Stimulated activated CD4-positive, alpha-beta T cell treated with anti-CD3 and anti-CD28 coated beads, Interleukin-1b, Interleukin-23, amount 100 ng/mL, for 48 hours (primary cell): ENCODE measurements around the gene PHF19.

Experiments
- DNase-seq: peaks from one replicate; pipeline ENCODE4 v3.0.0-alpha.2; 2020

Gene PHF19

DNA sequence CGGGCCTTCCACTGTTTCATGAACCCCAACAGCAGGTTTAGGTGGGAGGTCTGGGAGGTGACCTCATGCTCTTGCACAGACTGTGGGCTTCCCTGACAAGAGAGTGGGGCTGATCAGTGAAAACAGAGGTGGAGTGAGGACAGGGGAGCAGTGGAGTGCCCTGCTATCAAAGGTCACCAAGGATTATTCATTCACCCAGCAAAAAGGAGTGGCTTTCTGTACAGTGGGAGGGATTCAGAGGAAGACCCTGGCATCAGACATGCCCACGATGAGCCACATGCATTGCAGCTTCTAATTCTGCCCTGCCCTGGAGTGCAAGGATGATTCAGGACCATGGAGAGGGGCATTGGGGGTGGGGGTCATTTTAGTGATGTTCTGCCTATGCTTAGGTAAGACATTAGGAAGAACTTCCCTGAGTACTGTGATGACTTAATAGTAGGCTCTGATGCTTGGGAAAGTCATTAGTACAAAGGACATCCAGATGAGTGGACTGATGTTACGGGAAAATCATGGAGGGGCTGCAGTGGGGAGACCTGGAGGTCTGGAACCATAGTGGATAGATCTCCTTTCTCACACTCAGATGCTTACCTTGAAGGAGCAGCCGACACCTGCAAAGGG lies 36.8 kb upstream of the PHF19 start:
- no peak for DNase-seq

DNA sequence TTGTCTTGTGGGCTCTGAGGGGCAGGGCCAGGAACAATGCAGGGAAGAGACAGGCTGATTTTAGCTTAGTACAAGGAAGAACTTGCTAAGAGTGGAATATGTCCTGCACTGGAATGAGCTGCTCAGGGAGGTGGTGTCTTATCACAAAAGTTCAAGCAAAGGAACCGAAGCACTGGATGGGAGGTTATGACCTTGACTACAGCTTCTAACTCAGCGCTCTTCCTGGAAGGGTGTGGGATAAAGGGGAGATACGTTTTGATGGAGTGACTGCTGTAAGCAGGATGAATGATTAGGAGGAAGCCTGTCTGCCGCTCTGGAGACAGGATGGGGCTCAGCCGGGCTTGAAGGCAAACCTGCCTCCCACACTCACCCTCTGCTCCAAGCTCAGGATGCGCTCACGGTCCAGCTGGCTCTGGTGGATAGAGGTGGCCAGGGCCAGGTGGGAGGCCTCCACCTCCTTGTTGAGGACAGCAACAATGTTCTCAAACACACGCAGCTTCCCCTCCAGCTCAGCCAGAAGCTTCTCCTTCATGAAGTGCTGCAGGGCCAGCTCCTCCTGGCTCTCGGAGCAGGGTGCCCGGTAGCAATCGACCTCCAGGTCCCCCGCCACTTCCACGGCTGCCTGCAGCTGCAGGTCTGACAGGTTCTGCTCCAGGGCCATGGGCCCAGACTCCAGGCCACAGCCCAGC lies 36.1 kb upstream of the PHF19 start:
- DNase-seq = no peak

DNA sequence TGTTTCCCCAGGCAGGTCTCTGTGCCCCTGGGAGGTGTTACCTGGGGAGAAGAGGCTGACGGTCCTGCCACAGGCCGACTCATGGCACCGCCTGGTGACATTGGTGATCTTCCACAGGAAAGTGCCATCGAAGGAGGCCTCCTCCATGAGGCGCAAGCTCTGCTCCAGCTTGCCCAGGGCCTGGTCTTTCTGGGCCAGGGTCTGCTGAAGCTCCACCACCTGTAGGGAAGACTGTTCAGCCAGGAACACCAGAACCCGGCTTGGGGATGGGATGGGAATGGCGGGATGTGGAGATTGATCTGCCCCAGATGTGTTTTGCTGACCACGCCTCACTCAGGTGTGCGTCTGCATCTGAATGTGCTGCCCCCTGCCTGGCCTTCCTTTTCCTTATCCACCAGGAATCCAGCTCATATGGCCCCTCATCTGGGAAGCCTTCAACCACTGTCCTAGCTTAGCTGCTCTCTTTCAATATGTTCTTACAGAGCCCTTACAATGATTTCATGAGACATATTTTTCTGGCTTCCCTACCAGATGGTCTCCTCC lies 34.4 kb upstream of the PHF19 start:
- DNase-seq = no peak

DNA sequence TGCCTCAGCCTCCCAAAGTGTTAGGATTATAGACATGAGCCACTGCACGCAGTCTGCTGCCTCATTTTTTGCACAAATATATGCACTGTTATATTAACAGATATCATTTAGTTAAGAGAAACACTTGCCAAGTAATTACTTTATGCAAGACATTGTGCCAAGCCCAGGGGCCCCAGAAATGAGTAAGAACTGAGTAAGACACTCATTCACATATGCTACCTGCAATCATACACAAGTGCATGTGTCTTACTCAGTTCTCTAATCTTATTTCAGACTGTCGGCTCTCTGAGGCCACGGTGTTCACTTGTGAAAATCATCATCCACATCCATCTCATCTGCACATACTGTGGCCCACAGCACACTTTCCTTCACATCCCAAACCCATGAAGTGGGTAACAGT lies 33.7 kb upstream of the PHF19 start:
- no peak for DNase-seq

DNA sequence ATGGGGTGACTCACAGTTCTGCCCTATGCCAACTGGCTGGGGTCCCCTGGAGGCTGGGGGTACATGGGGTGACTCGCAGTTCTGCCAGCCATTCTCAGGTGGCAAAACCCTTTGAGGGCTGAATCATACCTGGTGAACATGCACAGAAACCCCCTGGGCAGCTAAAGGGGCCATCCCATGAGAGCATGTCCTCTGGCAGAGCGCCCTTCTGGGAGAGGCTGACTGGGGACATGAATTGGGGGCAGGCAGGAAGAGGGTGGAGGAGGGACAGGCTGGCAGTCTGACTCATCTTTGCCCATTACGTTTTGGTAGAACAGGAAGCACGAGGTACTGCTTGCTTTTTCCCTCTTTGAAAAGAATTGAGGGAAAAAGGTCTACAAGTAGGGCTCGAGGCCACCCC lies 32.9 kb upstream of the PHF19 start:
- DNase-seq = peak; percentile 61

DNA sequence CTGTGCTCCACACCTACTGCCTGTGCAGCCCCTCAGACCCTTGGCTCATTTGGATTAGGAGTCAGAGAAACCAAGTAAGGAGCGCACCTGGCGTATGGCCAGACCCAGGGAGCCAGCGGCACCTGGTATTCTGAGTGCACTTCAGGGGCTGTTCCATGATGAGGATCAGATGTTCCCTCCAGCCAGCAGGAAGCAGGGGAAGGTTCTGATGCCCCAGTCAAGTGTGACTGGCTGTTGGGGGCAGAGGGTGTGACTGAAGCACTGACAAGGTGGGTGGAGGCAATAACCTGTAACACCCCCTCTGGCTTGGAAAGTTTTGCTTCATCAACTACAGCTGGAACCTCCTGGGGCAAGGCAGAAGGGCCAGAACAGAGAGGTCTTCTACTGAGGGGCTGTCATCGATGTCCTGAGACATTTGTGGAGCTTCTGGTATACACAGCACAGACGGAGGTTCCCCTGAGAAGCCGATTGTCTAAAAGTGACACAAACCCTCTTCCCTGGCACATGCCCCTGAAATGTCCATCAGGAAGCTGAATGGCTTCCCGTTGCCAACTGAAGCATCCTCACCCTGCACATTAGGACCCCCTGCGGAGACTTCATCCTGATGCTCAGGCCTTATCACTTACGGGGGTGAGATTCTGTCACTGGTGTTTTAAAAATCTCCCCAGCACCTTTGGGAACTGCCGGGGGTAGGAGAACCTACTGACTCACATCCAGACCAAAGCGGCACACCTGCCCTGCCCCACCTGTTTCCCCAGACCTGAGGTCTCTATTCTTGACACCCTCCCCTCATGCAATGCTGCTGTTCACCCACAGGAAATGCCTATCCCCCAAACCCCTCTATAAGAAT lies 28.6 kb upstream of the PHF19 start:
- DNase-seq = no peak

DNA sequence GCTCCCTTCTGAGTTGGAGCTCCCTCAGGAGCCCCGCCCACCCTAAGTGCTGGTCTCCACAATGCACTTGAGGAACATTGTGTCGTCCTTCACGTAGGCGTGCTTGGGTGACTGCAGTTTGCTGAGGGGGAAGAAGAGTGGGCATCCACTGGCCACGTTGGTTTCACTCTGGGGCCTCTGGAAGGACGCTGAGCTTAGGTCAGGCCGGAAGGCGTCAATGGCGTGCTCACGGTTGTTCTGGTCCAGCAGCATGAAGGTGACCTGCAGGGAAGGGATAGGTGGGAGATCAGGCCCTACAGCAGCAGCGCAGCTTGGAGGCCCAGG lies 28.0 kb upstream of the PHF19 start:
- DNase-seq = no peak

DNA sequence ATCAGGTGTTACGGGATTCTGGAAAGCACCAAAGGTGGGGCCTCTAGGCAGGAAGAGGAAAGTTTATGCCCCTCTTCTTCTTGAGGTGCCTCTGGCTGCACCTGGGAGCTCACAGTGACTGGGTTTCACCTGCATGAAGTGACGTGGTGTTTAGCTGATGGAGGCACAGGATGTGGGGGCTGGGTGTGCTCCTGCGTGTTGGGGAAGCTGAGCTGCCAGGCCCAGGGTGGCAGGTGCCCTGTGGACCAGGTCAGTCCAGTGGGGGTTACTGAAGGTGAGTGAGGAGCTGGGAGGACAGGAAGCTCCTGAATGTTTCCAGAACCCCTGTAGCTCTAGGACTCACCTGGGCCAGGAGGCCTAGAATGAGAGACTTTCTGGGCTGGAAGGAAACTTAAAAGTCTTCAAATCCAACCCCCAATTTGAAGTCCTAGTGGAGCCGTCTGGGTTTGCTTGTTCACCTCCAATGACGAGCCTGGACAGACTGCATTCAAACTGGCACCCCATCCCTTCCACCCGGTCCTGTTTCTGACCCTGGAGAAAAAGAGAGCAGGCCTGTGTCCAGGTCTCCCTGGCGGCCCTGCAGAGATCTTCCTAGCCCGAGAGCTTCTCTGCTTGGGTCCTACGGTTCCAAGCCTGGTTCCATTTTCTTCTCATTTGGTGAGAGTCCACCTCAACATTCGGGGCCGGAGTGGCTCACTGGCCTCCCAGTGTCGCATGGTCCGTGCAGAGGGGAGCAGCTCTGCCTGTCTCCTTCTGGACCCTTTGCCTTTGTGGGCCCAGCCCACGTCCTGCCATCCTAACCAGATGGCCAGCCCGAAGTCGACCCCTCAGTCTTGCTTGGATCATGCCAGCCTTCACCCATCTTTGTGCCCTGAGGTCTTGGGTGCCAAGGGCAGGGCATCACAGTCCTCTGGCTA lies 27.3 kb upstream of the PHF19 start:
- DNase-seq = no peak

DNA sequence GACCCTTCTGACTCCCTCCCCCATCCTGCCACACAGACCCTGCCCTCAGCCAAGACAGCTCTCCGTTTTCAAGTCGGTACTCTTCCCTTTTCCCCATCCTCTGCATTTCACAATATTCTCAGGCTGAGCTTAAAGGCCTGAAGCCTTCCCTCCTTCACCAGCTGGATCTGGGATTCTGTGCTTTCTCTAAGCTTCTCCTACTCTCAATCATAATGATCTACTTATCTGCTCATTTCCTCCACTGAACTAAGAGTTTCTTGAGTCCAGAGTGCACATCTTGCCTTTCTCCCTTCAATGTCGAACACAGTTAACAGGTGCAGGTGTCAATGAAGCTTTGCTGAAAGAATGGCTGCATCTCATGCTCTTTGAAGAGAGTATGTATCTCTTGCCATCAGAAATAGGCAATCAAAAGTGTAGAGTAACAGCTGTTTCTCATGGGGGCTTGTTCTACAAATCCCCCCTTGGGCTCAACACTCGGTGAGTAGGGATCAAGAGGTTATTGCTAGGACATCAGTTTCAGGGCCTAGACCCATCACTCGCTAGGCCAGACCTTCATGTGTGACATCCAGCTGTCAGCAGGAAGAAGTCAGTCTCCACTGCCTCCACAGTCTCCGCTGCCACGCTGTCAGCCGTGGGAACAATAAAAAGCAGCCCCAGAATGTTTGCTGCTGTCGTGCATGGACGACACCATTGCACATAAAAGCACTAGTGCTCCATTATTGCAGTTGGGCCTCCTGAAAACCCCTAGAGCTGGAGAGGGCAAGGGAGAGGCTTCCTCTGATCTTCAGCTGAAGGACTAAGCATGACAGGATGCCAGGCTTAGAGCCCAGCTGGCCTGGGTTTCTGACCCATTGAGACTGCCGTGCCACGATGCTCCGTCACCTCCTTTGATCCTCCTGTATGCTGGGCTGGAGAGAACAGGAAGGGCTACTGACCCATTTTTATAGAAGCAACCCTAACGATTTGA lies 25.9 kb upstream of the PHF19 start:
- DNase-seq = no peak

DNA sequence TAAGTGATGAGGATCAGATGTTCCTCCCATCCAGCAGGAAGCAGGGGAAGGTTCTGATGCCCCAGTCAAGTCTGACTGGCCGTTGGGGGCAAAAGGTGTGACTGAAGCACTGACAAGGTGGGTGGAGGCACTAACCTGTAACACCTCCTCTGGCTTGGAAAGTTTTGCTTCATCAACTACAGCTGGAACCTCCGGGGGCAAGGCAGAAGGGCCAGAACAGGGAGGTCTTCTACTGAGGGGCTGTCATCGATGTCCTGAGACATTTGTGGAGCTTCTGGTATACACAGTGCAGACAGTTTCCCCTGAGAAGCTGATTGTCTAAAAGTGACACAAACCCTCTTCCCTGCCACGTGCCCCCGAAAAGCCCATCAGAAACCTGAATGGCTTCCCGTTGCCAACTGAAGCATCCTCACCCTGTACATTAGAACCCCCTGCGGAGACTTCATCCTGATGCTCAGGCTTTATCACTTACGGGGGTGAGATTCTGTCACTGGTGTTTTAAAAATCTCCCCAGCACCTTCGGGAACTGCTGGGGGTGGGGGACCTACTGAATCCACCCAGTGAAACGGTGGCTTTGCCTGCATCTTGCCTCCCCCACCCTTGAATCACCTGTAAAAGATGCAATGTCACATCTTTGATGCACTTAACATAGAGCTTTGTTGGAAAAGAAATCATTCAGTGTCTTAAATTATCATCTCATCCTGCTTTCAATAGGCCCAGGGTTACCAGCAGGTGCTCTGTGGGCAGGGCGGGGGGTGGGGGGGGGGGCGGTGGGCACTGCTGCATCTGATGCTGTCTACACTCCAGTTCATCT lies 25.0 kb upstream of the PHF19 start:
- no peak for DNase-seq

DNA sequence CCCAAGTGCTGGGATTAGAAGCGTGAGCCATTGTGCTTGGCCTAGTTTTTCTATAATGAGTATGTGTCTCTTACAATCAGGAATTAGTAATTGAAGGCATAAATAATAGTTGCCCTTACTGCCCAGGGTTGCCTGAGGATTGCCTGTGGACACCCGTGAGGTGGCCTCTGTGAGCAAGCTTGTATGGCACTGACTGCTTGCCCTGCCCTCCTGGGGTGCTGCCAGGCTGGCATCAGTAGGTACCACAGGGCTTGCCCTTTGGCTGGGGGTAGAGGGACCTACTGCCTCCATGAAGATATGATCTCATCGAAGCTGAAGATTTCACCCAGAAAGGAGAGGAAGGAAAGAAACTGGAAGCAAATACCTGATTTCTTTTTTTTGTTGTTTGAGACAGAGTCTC lies 23.8 kb upstream of the PHF19 start:
- DNase-seq = no peak

DNA sequence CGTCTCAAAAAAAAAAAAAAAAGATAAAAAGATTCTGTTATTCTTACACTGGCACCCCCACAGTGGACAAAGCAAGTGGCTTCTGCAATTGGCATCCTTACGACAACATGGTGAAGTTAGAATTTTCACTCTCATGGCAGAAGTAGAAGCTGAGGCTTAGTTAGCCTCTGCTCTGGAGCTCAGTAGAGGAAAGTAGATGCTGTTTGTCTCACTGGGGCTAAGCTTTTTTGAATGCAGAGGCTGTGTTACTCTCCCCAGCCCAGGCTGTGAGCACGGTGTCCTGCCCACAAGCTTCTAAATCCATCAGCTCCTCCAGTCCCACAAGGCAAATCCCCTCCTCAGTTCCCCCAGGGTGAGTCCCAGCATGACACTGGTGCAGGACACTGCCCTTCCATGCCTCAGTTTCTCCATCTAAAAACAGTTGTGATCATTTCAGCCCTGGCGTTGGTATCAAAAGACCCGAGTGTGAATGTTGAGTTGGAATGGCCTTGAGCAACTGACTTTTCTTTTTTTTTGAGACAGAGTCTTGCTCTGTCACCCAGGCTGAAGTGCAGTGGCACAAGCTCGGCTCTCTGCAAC lies 22.6 kb upstream of the PHF19 start:
- DNase-seq = no peak

DNA sequence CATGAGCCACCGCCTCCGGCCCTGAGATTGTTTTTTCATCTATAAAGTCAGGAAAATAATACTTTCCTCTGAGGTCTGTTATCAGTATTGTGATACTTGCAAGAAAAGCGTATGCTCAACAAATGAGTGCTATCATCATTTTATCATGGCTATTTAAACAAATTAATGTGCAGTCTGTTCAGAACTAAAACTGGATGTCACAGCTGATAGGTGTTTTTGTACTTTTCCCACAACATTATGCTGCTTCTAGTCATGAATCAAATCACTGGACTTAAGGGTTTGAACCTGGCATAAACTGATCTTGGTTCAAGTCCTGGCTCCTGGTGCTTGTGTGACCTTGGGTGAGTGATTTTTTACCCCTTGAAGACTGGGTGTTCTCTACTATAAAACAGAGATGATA lies 21.4 kb upstream of the PHF19 start:
- no peak for DNase-seq

DNA sequence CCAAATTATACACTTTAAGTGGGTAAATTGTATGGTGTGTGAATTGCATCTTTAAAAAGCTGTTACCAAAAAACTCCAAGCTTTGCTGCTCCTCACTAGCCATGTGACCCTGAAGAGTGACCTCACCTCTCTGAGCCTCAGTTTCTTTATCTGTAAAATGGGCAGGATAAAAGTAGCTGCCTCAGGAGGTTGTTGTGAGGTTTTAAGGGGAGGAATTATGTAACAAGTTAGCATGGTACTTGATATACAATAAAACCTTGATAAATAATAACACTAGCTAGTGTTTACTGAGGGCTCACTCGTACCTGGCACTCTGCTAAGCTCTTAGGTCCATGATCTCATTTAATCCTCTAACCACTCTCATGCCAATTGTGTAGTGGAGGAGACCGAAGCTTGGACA lies 19.0 kb upstream of the PHF19 start:
- DNase-seq = no peak

DNA sequence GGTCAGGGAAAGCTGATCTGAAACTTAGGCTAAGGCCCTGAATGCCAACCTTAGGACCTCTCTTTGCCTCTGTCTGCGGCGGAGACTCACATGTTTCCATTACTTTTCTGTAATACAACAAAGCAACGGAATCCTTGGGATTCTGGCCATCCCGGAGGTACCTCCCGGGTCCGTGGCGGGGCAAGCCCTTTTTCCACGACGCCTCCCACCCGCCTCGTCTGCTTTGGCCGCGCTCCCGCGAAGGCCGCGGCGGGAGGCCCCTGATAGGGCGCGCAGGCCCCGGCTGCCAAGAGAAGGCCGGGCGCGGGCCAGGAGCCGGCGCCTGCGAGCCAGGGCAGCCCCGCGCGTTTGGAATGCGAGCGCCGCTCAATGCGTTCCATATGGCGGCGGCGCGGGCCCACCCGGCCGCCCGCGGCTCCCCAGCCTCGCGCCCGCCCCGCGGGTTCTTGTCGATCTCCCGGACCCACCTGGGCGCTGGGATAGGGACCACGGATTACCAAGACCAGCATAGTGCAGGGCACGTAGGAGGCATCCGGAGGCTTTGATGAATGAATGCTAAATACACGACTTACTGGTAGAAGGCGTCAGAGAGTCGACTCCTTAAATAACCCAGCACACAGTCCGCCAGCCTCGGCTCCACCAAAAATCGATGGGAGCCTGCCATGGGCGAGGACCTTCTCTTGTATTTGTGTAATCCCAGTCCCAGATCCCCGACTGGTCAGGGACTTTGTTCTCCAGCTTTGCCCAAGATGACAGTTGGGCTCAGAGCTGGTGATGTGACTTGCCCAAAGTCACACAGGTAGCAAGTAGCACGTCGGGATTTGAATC lies 17.5 kb upstream of the PHF19 start:
- DNase-seq = no peak

DNA sequence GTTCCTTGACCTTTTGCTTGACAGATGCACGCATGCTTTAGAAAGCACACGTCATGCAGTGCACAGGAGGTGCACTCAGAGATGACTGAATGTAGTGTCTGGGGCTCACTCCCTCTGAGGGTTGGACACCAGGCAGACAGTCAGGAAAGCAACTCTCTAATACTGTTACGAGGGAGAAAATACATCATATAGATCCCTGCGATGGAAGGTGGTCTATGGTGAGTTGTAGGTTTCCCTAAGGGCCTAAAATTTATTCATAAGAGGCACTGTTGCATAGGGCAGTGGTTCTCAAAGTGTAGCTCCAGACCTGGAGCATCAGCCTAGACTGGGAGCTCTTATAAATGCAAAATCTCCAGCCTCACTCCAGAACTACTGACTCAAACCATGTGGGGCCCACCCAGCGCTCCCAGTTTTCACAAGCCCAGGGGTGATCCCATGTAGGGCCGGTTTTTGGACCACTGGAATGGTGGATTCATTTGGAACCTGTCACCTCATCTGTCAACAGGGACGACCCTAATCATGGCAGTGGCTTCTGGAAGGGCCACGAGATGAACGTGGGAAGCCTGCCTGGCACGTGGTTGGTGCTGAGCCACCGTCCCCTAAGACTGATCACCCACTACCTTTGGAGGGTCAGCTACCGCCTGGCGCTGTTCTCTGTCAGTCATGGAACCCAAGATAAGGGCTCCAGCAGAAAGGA lies 16.8 kb upstream of the PHF19 start:
- no peak for DNase-seq

DNA sequence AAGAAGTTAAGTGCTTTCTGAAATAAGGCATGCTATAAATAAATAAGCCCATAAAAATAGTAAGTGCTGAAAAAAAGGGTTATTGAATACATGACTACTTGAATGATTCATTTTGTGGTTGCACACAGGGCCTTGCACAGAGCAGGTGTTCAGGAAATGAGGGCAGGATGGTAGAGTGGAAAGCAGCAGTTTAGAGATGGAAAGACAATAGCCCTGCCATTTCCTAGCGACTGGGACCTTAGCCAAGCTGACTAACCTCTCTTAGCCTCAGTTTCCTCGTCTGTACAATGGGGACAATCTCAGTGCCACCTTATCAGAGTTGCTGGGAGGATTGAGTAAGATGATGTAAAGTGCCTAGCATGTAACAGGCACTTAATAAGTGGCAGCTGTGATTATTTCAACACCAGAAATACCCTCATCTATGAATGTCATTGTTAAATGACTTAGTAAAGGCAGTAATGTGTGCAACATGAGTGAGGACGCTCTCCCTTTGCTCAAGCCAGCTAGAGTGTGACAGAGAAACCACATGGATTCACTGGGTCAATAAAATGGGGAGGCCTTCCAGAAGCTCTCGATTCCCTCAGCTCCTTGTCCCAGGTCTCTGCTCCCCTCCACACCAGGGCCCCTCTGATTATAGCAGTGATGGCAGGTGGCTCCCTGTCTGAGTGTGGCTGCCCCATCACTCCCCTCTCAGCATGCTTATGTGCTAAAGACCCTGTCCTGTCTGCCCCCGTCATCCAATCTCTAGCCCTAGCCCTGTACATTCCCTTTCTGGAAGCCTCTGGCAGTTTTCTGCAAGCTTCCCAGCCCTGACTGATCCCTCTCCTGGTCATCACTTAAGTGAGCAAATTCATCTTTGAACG lies 16.0 kb upstream of the PHF19 start:
- peak; percentile 71 for DNase-seq
